Activated CD8-positive, alpha-beta memory T cell treated with anti-CD3 and anti-CD28 coated beads, Interleukin-2, amount 10 ng/mL, durations not matched to agents 7 days and 5 days (primary cell): ENCODE results near the gene CCDC182. TPM values are rescaled to one million over a fixed set of nuclear protein-coding genes. Genes with fewer than 3 reads are reported as not detected.

ENCODE experiments used
- ATAC-seq: fragments of 150-1000 bp; cut with Tn5 transposase; one replicate; pipeline ENCODE4 v1.10.0; 2021; ENCODE audit warnings: moderate library complexity
- CTCF ChIA-PET: fragments of 350-600 bp; sonication (Branson Sonifier 250); formaldehyde crosslinking; loops from one replicate; lab custom pipeline; 2021; ENCODE audit warnings: antibody characterized with exemption; lab: Charles Lee
- DNase-seq: peaks from one replicate; pipeline ENCODE4 v3.0.0-alpha.2; 2020
- H3K27ac Mint-ChIP-seq: one replicate; pipeline ENCODE4 v1.8.0; 2021; ENCODE audit warnings: mild to moderate bottlenecking, mixed read lengths
- H3K27me3 Mint-ChIP-seq: one replicate; pipeline ENCODE4 v1.8.0; 2021; ENCODE audit warnings: mixed read lengths
- H3K36me3 Mint-ChIP-seq: one replicate; pipeline ENCODE4 v1.8.0; 2021; ENCODE audit warnings: mild to moderate bottlenecking, mixed read lengths
- H3K4me1 Mint-ChIP-seq: one replicate; pipeline ENCODE4 v1.8.0; 2021; ENCODE audit warnings: mixed read lengths
- H3K4me3 Mint-ChIP-seq: one replicate; pipeline ENCODE4 v1.8.0; 2021; ENCODE audit warnings: mild to moderate bottlenecking, moderate library complexity, mixed read lengths
- H3K9me3 Mint-ChIP-seq: one replicate; pipeline ENCODE4 v1.8.0; 2022; ENCODE audit warnings: low read depth, mixed read lengths
- total RNA-seq, 2 experiments: library from RNA; stranded (reverse); gene quantifications; one replicate each; pipeline ENCODE4 v1.2.3, GENCODE V29; 2021

The CCDC182 gene
- total RNA-seq, 2 experiments from 2014 or later: not detected

DNA sequence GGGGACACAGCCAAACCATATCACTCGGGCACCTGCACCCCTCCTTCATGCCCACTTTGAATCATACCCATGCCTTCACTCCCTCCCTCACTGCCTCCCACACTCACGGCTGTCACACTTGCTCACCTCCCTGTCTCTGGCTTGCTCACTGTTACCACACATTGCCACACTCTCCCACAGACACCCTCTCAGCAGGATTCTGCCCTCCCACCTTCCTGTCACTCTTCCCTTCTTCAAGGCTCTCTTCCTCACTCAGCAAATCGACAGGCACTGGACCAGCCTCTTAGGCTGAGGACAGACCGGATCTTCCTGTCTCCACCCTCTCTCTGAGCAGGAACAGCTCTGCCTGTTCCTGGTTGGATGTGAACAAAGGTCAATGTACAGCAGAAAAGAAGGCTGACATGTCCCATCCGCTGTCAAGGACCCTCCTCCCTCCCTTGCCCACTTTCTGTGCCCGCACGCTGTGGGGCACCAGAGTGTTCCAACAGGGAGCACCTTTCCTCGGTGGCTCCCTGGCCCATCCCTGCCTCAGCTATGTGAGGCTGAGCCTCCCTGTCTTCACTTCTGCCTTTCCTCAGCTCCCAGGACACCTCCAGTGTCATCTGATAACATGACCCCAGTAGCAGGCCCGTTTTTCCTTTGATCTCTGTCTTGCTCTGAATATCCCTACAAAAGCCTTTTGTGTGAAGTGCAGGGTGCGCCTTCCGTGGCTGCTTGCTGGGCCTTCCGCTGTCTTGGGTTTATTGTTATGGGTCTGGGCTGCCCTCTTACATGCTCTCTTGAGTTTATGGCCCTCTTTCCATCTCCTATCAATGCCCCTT is 47.0 kb downstream of the CCDC182 start:
- Mint-ChIP-seq H3K9me3 (peaks cover 5% of the 10 kb centered on the region), H3K27me3 (no peaks in the 10 kb centered on the region), H3K36me3 (peaks cover 6% of the 10 kb centered on the region), H3K4me1 (peaks cover 6% of the 10 kb centered on the region), H3K4me3 (no peak overlapping the region), H3K27ac (no peak overlapping the region)
- DNase-seq (no peak), ATAC-seq (no peak)
- CTCF ChIA-PET: no interaction called here

DNA sequence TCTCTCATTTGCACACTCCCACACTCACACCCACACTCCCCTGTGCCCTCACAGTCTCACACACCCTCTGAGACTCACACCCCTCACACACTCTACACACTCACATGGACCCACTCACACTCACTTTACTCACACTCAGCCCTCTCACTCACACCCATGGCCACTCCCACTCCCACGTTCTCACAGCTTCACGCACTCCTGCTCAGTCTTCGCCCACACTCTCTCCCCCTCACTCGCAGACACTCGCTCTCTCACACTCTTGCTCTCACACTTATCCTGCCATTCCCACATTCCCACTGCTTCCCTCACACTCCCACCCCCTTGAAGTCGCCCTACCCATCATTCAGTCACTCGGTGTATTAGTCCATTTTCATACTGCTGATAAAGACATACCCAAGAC is 47.9 kb downstream of the CCDC182 start:
- no peak overlapping the region for H3K4me3 Mint-ChIP-seq
- no peak for DNase-seq
- ATAC-seq: no peak
- CTCF ChIA-PET: interaction anchor here (0.7 to 1.4 kb wide), 2 partner anchors 99 to 454 kb away, joined by 3 read pairs; no protein-coding TSS in a partner anchor
- peaks cover 13% of the 10 kb centered on the region for H3K36me3 Mint-ChIP-seq
- H3K4me1 Mint-ChIP-seq: peaks cover 14% of the 10 kb centered on the region
- peaks cover 5% of the 10 kb centered on the region for H3K9me3 Mint-ChIP-seq
- H3K27ac Mint-ChIP-seq: no peak overlapping the region
- H3K27me3 Mint-ChIP-seq: no peaks in the 10 kb centered on the region

DNA sequence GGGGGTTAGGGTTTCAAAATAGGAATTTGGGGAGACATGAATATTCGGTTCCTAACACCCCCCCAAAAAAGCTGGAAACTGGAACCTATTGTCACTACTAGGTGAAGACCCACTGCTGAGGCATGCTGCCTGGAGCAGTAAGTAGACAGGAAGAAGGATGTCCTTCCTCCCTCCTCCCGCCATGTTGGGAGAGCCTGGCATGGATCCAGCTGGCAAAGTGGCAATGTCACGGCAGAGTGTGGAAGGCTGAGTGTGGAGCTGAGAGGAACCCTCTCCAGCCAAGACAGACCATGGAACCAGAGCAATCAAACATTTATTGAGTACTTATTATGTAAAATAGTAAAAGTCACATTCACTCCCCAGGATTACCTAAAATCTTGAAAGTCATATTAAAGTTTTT is 49.0 kb downstream of the CCDC182 start:
- H3K4me3 Mint-ChIP-seq: no peak overlapping the region
- DNase-seq (no peak), ATAC-seq (no peak)
- no peak overlapping the region for H3K27ac Mint-ChIP-seq
- H3K36me3 Mint-ChIP-seq: peaks cover 17% of the 10 kb centered on the region
- H3K4me1 Mint-ChIP-seq: peaks cover 14% of the 10 kb centered on the region
- CTCF ChIA-PET: interaction anchor here (0.8 to 1.9 kb wide), 2 partner anchors 24 to 451 kb away, joined by 3 to 5 read pairs; no protein-coding TSS in a partner anchor
- peaks cover 5% of the 10 kb centered on the region for H3K9me3 Mint-ChIP-seq
- H3K27me3 Mint-ChIP-seq: no peaks in the 10 kb centered on the region

Other genes starting within 250 kb of the CCDC182 start
- 10 to 100 TPM; 39.4 to 49.4 TPM for gene MRPS23, start 104.7 kb upstream of the CCDC182 start, total RNA-seq
- gene CUEDC1, start 210.1 kb upstream of the CCDC182 start, total RNA-seq: not detected
- 10 to 100 TPM; 33.2 to 37.6 TPM for gene VEZF1, start 243.0 kb upstream of the CCDC182 start, total RNA-seq